Measurements from ENCODE around the gene ITGA3. TPM values are rescaled to one million over a fixed set of nuclear protein-coding genes. Genes with fewer than 3 reads are reported as not detected.

The ITGA3 gene
- total and polyA plus RNA-seq, 2 of the 13 experiments (the other 11 are each of a cell fraction or from before 2014, with no cell fraction given) = 0.48 to 0.69 TPM

- TF ChIP-seq ZNF510 (CRISPR knock-in tag; IDR thresholded peaks at IDR 0.05; ENCODE audit: low read depth) (0 out of 2 replicates have a peak, but pooled peaks have one; percentile 31), CBX2 (IDR thresholded peaks at IDR 0.05; ENCODE audit: low read depth, low read length) (no peak), CBX2 (CRISPR knock-in tag; IDR thresholded peaks at IDR 0.05; ENCODE audit: low read depth) (no peak), GLI4 (CRISPR knock-in tag; IDR thresholded peaks at IDR 0.05; ENCODE audit: borderline replicate concordance) (no peak), ZNF280D (CRISPR knock-in tag; IDR thresholded peaks at IDR 0.05) (peak; percentile 80; the same call in 1 of the 2 replicates), YEATS2 (CRISPR knock-in tag; IDR thresholded peaks at IDR 0.05; ENCODE audit: borderline replicate concordance) (peak; percentile 74; the same call in 1 of the 2 replicates), CAMTA2 (CRISPR knock-in tag; IDR thresholded peaks at IDR 0.05; ENCODE audit: borderline replicate concordance) (no peak; the same call in 1 of the 2 replicates), ZNF772 (CRISPR knock-in tag; IDR thresholded peaks at IDR 0.05) (peak; percentile 86; the same call in 1 of the 2 replicates), ZNF3 (CRISPR knock-in tag; IDR thresholded peaks at IDR 0.05) (no peak)
- TF ChIP-seq, protein P1, sequence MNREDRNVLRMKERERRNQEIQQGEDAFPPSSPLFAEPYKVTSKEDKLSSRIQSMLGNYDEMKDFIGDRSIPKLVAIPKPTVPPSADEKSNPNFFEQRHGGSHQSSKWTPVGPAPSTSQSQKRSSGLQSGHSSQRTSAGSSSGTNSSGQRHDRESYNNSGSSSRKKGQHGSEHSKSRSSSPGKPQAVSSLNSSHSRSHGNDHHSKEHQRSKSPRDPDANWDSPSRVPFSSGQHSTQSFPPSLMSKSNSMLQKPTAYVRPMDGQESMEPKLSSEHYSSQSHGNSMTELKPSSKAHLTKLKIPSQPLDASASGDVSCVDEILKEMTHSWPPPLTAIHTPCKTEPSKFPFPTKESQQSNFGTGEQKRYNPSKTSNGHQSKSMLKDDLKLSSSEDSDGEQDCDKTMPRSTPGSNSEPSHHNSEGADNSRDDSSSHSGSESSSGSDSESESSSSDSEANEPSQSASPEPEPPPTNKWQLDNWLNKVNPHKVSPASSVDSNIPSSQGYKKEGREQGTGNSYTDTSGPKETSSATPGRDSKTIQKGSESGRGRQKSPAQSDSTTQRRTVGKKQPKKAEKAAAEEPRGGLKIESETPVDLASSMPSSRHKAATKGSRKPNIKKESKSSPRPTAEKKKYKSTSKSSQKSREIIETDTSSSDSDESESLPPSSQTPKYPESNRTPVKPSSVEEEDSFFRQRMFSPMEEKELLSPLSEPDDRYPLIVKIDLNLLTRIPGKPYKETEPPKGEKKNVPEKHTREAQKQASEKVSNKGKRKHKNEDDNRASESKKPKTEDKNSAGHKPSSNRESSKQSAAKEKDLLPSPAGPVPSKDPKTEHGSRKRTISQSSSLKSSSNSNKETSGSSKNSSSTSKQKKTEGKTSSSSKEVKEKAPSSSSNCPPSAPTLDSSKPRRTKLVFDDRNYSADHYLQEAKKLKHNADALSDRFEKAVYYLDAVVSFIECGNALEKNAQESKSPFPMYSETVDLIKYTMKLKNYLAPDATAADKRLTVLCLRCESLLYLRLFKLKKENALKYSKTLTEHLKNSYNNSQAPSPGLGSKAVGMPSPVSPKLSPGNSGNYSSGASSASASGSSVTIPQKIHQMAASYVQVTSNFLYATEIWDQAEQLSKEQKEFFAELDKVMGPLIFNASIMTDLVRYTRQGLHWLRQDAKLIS (CRISPR knock-in tag; IDR thresholded peaks at IDR 0.05) = peak; percentile 31; the same call in 1 of the 2 replicates
- TF ChIP-seq, protein P2, sequence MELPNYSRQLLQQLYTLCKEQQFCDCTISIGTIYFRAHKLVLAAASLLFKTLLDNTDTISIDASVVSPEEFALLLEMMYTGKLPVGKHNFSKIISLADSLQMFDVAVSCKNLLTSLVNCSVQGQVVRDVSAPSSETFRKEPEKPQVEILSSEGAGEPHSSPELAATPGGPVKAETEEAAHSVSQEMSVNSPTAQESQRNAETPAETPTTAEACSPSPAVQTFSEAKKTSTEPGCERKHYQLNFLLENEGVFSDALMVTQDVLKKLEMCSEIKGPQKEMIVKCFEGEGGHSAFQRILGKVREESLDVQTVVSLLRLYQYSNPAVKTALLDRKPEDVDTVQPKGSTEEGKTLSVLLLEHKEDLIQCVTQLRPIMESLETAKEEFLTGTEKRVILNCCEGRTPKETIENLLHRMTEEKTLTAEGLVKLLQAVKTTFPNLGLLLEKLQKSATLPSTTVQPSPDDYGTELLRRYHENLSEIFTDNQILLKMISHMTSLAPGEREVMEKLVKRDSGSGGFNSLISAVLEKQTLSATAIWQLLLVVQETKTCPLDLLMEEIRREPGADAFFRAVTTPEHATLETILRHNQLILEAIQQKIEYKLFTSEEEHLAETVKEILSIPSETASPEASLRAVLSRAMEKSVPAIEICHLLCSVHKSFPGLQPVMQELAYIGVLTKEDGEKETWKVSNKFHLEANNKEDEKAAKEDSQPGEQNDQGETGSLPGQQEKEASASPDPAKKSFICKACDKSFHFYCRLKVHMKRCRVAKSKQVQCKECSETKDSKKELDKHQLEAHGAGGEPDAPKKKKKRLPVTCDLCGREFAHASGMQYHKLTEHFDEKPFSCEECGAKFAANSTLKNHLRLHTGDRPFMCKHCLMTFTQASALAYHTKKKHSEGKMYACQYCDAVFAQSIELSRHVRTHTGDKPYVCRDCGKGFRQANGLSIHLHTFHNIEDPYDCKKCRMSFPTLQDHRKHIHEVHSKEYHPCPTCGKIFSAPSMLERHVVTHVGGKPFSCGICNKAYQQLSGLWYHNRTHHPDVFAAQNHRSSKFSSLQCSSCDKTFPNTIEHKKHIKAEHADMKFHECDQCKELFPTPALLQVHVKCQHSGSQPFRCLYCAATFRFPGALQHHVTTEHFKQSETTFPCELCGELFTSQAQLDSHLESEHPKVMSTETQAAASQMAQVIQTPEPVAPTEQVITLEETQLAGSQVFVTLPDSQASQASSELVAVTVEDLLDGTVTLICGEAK (IDR thresholded peaks at IDR 0.05) = no peak
- TF ChIP-seq, protein P2 (CRISPR knock-in tag; IDR thresholded peaks at IDR 0.05) = peak; percentile 66
Observed at GRCh38 chr17:50094753-50095619, 39.1 kb downstream of the ITGA3 start, which contains the start of gene PDK2 (continued).
